Rectal smooth muscle tissue (tissue), 1 donor: ENCODE data around the gene DPH2.
A peak's percentile ranks its signal among the peaks of the same experiment; 100 is the strongest.

Experiments used
- H3K27ac ChIP-seq: one replicate; pipeline ENCODE4 v1.7.0; 2013; ENCODE audit warnings: low read depth, low read length, inconsistent platforms
- H3K27me3 ChIP-seq: one replicate; pipeline ENCODE4 v1.7.0; 2013; ENCODE audit warnings: low read length; ENCODE audit not compliant: control insufficient read depth, insufficient read depth
- H3K36me3 ChIP-seq: one replicate; pipeline ENCODE4 v1.7.0; 2013; ENCODE audit warnings: low read length; ENCODE audit not compliant: control insufficient read depth, insufficient read depth
- H3K4me1 ChIP-seq: one replicate; pipeline ENCODE4 v1.7.0; 2013; ENCODE audit warnings: low read length; ENCODE audit not compliant: control insufficient read depth, insufficient read depth
- H3K4me3 ChIP-seq: one replicate; pipeline ENCODE4 v1.7.0; 2013; ENCODE audit warnings: low read length
- H3K9ac ChIP-seq: one replicate; pipeline ENCODE4 v1.7.0; 2013; ENCODE audit warnings: low read length

DPH2 gene

GRCh38 chr1:43983253-43983899 lies 13.6 kb downstream of the DPH2 start:
- no peak overlapping the region for H3K27ac ChIP-seq
- no peak overlapping the region for H3K9ac ChIP-seq
- no peak overlapping the region for H3K4me3 ChIP-seq
- H3K27me3 ChIP-seq = no peaks in the 10 kb centered on the region
- H3K36me3 ChIP-seq = no peaks in the 10 kb centered on the region
- H3K4me1 ChIP-seq = peaks cover 4% of the 10 kb centered on the region

- H3K36me3 ChIP-seq = no peaks in the 10 kb centered on the region
- no peaks in the 10 kb centered on the region for H3K27me3 ChIP-seq
Observed at GRCh38 chr1:43984855-43985254, 15.0 kb downstream of the DPH2 start.

GRCh38 chr1:43985984-43986595 lies 16.3 kb downstream of the DPH2 start:
- H3K4me3 ChIP-seq = no peak overlapping the region
- peaks cover 4% of the 10 kb centered on the region for H3K4me1 ChIP-seq
- no peak overlapping the region for H3K27ac ChIP-seq
- H3K36me3 ChIP-seq = no peaks in the 10 kb centered on the region
- H3K27me3 ChIP-seq = no peaks in the 10 kb centered on the region
- no peak overlapping the region for H3K9ac ChIP-seq

More at GRCh38 chr1:43984855-43985254, 15.0 kb downstream of the DPH2 start:
- H3K9ac ChIP-seq = no peak overlapping the region
- H3K27ac ChIP-seq = no peak overlapping the region
- no peak overlapping the region for H3K4me3 ChIP-seq
- peaks cover 3% of the 10 kb centered on the region for H3K4me1 ChIP-seq

- H3K9ac ChIP-seq = no peak overlapping the region
- H3K27ac ChIP-seq = no peak overlapping the region
- H3K36me3 ChIP-seq = no peaks in the 10 kb centered on the region
Observed at GRCh38 chr1:43986712-43987111, 16.9 kb downstream of the DPH2 start.

GRCh38 chr1:43987159-43987902 lies 17.5 kb downstream of the DPH2 start:
- Histone ChIP-seq H3K4me3 (no peak overlapping the region), H3K9ac (no peak overlapping the region), H3K27ac (no peak overlapping the region), H3K36me3 (no peaks in the 10 kb centered on the region), H3K4me1 (peaks cover 4% of the 10 kb centered on the region), H3K27me3 (no peaks in the 10 kb centered on the region)

More at GRCh38 chr1:43986712-43987111, 16.9 kb downstream of the DPH2 start:
- H3K4me1 ChIP-seq = peaks cover 4% of the 10 kb centered on the region
- H3K4me3 ChIP-seq = no peak overlapping the region
- no peaks in the 10 kb centered on the region for H3K27me3 ChIP-seq

GRCh38 chr1:43990271-43991199 lies 20.7 kb downstream of the DPH2 start:
- Histone ChIP-seq H3K27ac (no peak overlapping the region), H3K4me1 (peaks cover 4% of the 10 kb centered on the region), H3K4me3 (peak overlapping the region; percentile 56), H3K27me3 (no peaks in the 10 kb centered on the region), H3K9ac (no peak overlapping the region), H3K36me3 (no peaks in the 10 kb centered on the region)

- Histone ChIP-seq H3K36me3 (no peaks in the 10 kb centered on the region), H3K4me3 (peak overlapping the region; percentile 56), H3K4me1 (peaks cover 4% of the 10 kb centered on the region), H3K9ac (no peak overlapping the region), H3K27ac (peak overlapping the region; percentile 38), H3K27me3 (no peaks in the 10 kb centered on the region)
Observed at GRCh38 chr1:43991200-43991475, 21.3 kb downstream of the DPH2 start.

- peak within 1 kb of the TSS; percentile 38 for H3K27ac ChIP-seq
- H3K27me3 ChIP-seq = no peaks in the 10 kb centered on the region
- H3K4me1 ChIP-seq = peaks cover 4% of the 10 kb centered on the region
- H3K36me3 ChIP-seq = no peaks in the 10 kb centered on the region
- peak within 1 kb of the TSS; percentile 57 for H3K9ac ChIP-seq
- peak within 1 kb of the TSS; percentile 56 for H3K4me3 ChIP-seq
Observed at GRCh38 chr1:43991476-43992231, 21.8 kb downstream of the DPH2 start, which contains the start of gene CCDC24. CCDC24 (plus strand) TSS chr1:43991599; CDS start chr1:43991879, 280 bp downstream.

GRCh38 chr1:43992232-43992995 lies 22.6 kb downstream of the DPH2 start:
- Histone ChIP-seq H3K9ac (peak overlapping the region; percentile 57), H3K36me3 (no peaks in the 10 kb centered on the region), H3K27me3 (no peaks in the 10 kb centered on the region), H3K27ac (no peak overlapping the region), H3K4me3 (peak overlapping the region; percentile 56), H3K4me1 (peaks cover 4% of the 10 kb centered on the region)

GRCh38 chr1:43993206-43993914 lies 23.6 kb downstream of the DPH2 start:
- no peaks in the 10 kb centered on the region for H3K36me3 ChIP-seq

More at GRCh38 chr1:43993206-43993914, 23.6 kb downstream of the DPH2 start:
- Histone ChIP-seq H3K27me3 (no peaks in the 10 kb centered on the region), H3K4me1 (peaks cover 4% of the 10 kb centered on the region), H3K4me3 (no peak overlapping the region), H3K9ac (no peak overlapping the region), H3K27ac (no peak overlapping the region)
